IPS-15b (cell line): ENCODE results near the gene FITM2.
"Not testable (repeated sequence)": the region's sequence is repeated elsewhere in the genome, so short reads cannot be mapped to it uniquely, and the experiment has no call there.

Experiments
- H3K27me3 ChIP-seq: one replicate; pipeline ENCODE4 v1.6.1; 2013; ENCODE audit warnings: low read length; ENCODE audit not compliant: control insufficient read depth, insufficient read depth
- H3K36me3 ChIP-seq: one replicate; pipeline ENCODE4 v1.6.1; 2013; ENCODE audit warnings: low read length; ENCODE audit not compliant: control insufficient read depth, insufficient read depth
- H3K4me1 ChIP-seq: one replicate; pipeline ENCODE4 v1.6.1; 2013; ENCODE audit warnings: mild to moderate bottlenecking, low read length; ENCODE audit not compliant: control insufficient read depth, insufficient read depth
- H3K4me3 ChIP-seq: one replicate; pipeline ENCODE4 v1.5.1; 2013; ENCODE audit warnings: low read depth, low read length
- H3K9ac ChIP-seq: one replicate; pipeline ENCODE4 v1.6.1; 2013; ENCODE audit warnings: low read depth, mild to moderate bottlenecking, low read length
- H3K9me3 ChIP-seq: one replicate; pipeline ENCODE4 v1.6.1; 2013; ENCODE audit warnings: mild to moderate bottlenecking, low read length; ENCODE audit not compliant: control insufficient read depth, insufficient read depth

The FITM2 gene

DNA sequence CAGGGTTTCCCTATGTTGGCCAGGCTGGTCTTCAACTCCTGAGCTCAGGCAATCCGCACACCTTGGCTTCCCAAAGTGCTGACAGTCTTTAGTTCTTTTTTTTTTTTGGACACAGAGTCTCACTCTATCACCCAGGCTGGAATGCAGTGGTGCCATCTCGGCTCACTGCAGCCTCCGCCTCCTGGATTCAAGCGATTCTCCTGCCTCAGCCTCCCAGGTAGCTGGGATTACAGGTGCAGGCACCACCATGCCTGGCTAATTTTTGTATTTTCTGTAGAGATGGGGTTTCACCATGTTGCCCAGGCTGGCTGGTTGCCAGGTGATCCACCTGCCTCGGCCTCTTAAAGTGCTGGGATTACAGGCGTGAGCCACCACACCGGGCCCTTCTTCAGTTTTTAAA, 16.7 kb upstream of the FITM2 start:
- H3K36me3 ChIP-seq, H3K27me3 ChIP-seq, H3K9me3 ChIP-seq, H3K4me3 ChIP-seq, H3K9ac ChIP-seq, H3K4me1 ChIP-seq: not testable (repeated sequence)

DNA sequence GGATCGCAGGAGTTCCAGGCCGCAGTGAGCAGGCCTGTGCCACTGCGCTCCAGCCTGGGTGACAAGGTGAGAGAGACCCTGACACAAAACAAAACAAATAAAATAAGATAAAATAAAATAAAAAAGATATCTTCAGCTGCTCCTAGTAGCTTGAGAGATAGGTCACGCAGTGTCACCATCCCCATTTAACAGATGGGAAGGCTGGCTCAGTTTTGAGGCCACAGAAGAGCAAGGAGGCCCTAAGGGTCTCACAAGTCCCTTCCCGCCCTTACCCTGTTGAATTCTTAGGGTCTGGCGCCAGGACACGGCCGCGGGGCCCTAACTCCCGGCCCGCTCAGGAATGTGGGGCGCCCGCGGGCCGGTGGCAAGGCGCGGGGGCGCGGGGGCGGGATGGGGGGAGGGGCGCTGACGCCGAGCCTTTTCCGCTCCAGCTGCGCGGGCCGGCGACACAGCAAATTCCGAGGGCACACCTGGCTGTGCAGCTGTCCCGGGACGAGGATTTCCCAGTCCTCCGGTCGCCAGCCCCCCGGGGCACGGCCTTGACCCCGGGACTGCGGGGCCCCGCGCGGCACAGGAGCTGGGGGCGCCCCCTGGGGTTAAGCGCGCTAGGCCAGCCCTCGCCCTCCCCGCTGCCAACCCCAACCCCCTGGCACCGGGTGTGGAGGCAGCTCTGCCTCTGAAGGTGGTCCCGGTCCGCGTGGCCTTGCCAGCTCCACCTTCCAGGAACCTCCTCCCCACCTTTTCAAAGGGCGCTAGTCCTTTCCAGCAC, 15.6 kb upstream of the FITM2 start:
- Histone ChIP-seq H3K4me3 (peak overlapping the region; percentile 22), H3K4me1 (peaks cover 4% of the 10 kb centered on the region), H3K9ac (no peak overlapping the region), H3K27me3 (peaks cover 2% of the 10 kb centered on the region), H3K9me3 (no peaks in the 10 kb centered on the region), H3K36me3 (no peaks in the 10 kb centered on the region)

DNA sequence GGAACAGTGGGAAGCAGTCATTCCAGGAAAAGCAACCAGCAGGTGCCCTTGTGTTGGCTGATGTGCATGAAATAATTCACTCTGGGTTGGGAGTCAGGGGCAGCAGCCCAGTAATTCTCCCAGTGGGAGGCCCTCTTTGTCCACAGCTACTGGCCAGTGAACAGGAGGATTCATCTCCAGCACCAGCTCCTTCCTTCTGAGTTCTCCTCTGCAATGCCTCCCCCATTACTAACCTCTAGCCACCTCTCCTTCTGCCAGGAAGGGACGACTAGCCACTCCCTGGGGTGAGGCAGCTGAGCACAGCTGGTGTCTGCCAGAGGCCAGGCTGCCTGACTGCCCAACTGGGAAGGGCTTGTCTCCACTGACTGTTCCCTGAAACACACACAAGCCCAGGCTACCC, 13.3 kb upstream of the FITM2 start:
- H3K9ac ChIP-seq: no peak overlapping the region
- H3K4me1 ChIP-seq: peaks cover 4% of the 10 kb centered on the region
- no peaks in the 10 kb centered on the region for H3K36me3 ChIP-seq

DNA sequence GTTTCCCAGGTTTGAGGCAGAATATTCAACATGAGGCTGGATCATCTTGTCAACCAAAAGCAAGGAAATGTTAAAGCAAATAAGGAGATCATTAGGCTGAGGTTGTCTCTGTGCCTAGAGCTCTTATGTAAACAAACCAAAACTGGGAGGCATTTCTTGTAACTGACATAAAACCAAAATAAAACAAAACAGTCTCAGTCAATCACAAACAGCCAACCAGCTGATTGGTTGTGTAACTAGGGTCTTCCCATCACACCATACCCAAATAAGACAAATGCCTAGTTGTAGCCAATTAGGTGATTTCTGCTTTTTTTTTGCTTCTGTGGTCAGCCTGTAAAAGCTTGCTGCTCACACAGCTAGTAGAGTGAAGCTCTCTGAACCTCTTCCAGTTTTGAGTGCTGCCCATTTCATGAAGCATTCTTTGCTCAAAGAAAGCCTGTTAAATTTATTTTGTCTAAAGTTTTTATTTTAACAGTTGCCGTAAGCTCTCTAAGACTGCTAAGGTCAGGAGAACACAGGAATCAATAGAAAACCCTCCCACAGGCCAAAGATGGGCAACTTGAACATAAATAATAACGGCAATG, 8.9 kb upstream of the FITM2 start:
- no peaks in the 10 kb centered on the region for H3K9me3 ChIP-seq
- H3K36me3 ChIP-seq: no peaks in the 10 kb centered on the region
- H3K4me3 ChIP-seq: no peak overlapping the region
- H3K9ac ChIP-seq: no peak overlapping the region
- H3K4me1 ChIP-seq: peaks cover 4% of the 10 kb centered on the region
- H3K27me3 ChIP-seq: no peaks in the 10 kb centered on the region

More for the DNA sequence above, 13.3 kb upstream of the FITM2 start:
- H3K9me3 ChIP-seq: no peaks in the 10 kb centered on the region
- H3K27me3 ChIP-seq: peaks cover 2% of the 10 kb centered on the region
- H3K4me3 ChIP-seq: no peak overlapping the region

DNA sequence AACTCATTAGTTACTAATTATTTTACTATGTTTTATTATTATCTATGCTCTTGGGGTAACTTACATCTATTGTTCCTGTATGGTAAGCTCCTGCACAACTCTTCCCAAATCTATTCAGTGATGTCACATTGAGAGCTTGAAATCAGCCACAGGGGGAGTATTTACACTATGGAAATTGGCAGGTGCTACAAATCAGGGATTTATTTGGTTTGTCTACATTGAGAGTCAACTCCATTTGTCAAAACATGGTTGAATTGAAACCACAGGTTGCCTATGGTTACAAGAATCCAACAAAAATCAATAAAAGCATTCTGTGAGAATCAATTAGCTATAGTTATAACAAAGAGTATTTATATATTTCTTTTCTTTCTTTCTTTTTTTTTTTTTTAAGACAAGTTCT, 3.9 kb upstream of the FITM2 start:
- H3K4me3 ChIP-seq: no peak overlapping the region
- no peak overlapping the region for H3K9ac ChIP-seq
- H3K27me3 ChIP-seq: peaks cover 17% of the 10 kb centered on the region
- no peaks in the 10 kb centered on the region for H3K4me1 ChIP-seq
- H3K9me3 ChIP-seq: no peaks in the 10 kb centered on the region
- no peaks in the 10 kb centered on the region for H3K36me3 ChIP-seq

DNA sequence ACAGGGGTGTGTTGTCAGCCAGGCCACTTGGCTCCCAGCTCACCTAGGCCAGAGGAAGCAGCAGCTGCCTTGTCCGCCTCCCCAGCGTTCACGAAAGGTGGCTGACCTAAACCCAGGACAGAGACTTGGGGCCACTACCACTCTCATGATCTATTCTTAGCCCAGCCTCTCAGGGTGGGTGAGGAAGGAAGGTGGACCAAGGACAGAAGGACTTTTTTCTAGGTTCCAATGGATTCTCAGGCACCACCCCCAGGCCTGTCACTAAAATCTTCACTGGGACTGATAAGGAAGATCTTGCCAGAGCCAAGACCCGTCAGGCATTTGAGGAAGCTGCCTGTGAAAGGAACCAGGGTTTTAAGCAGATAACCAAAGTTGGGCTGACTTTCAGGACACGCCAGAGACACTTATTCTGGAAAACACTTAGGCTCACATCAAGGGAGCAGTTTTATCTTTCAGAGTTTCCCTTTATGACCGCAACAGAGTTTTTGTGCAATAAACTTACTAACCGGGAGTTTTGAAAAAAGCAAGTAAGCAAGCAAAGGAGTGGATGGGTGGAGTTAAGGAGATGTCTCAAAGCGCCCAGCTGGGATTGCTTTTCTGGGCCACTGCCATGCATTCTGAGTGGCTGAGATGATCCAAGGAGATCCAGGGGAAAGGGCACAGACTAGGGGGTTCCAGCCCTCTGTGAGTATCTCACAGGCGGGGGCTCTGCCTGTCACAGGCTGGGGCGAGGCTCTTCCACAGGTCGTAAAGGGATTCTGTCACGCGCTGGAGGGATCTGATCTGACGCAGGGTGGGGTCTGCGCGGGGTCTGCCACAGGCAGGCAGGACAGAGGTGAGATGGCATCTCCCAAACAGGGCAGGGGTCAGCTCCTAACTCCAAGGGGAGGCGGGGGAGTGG, 989 bp downstream of the FITM2 start:
- Histone ChIP-seq H3K27me3 (peaks cover 17% of the 10 kb centered on the region), H3K4me3 (peak overlapping the region; percentile 84), H3K9ac (peak overlapping the region; percentile 73), H3K4me1 (no peaks in the 10 kb centered on the region), H3K9me3 (no peaks in the 10 kb centered on the region), H3K36me3 (no peaks in the 10 kb centered on the region)

DNA sequence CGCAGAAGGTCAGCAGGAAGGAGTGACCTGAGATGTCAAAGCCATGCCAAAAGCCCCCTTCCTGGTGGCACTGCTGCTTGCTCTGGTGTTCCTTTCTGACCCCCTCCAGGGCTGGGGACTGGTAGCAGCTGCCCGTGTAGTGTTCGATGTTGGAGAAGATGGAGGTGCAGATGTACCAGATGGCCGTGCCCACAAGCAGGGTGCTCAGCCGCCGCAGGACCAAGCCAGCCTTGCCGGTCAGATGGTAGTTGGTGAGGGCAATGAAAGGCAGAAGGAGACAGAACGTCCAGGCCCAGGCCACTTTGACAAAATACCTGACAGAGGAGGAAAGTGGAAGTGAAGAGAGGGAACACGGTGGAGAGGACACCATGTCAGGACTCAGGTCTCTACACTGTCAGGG, 4.1 kb downstream of the FITM2 start:
- Histone ChIP-seq H3K9ac (no peak overlapping the region), H3K27me3 (peaks cover 12% of the 10 kb centered on the region), H3K9me3 (no peaks in the 10 kb centered on the region), H3K36me3 (no peaks in the 10 kb centered on the region), H3K4me3 (no peak overlapping the region), H3K4me1 (no peaks in the 10 kb centered on the region)

DNA sequence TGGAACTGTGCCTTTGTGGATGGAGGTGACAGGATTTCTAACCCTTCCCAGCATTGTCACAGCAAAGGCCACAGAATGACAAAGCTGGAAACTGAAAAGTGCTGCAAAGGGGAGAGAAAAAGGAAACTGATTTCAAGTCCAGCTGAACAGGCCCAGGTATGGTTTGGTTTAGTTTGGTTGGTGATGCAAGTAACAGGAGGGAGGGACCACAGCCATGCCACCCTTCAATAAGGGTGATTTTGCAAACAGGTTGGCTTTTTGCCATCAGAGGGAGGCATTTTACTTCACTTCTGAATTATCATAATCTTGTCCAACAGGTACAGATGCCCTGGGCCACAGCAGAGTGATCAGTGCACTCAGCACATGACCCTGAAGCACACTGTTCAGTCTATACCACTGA, 6.6 kb downstream of the FITM2 start:
- Histone ChIP-seq H3K36me3 (no peaks in the 10 kb centered on the region), H3K9ac (no peak overlapping the region), H3K4me3 (no peak overlapping the region), H3K9me3 (no peaks in the 10 kb centered on the region), H3K4me1 (no peaks in the 10 kb centered on the region), H3K27me3 (no peaks in the 10 kb centered on the region)

DNA sequence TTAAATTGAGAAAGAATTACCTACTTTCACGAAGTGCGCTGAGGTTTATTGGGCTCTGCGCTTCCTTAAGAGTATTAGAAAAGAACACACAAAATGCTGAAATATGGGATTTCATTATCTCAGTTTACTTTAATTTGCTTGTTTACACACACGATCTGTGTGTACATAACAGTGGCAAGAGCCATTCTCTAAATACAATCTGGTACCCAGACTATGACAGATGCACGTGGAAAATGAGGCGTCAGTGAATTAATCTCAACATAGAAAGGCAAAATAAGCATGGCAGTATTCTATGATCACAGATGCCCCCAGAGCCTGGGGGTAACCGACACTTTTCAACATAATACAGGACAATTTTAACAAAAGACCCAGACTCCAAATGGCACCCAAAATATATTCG, 8.3 kb downstream of the FITM2 start:
- H3K27me3 ChIP-seq: no peaks in the 10 kb centered on the region
- no peak overlapping the region for H3K9ac ChIP-seq
- no peak overlapping the region for H3K4me3 ChIP-seq

DNA sequence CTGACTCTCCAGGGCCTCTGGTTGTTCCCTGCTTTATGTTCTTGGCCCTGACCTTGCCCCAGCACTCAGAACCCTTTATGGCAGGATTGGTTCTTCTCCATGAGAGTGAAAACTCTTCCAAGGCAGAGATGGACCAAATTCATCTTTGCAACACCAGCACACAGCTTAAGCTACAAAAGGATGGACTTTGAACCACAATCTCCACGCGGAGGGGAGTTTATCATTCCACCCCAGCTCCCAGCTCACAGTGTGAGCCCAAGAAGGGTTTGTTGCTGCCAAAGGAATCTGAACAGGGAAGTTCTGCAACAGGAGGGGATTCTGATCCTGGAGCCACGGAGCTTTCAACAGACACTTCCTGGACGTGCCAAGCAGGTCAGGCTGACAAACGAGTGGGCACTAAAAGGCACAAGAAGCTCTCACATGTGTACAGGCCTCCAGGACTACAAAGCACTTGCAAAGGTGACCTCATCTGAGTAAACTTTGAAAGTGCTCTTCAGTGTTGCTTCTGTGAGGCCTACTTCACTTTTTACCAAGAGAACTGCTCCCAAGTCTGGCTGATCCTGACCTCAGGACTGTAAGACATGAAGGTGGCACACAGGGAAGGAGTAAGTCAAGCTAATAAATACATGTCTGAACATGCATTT, 8.9 kb downstream of the FITM2 start:
- H3K4me1 ChIP-seq: no peaks in the 10 kb centered on the region
- no peaks in the 10 kb centered on the region for H3K36me3 ChIP-seq
- no peak overlapping the region for H3K4me3 ChIP-seq
- no peaks in the 10 kb centered on the region for H3K27me3 ChIP-seq
- H3K9me3 ChIP-seq: no peaks in the 10 kb centered on the region
- no peak overlapping the region for H3K9ac ChIP-seq

More for the DNA sequence above, 8.3 kb downstream of the FITM2 start:
- Histone ChIP-seq H3K36me3 (no peaks in the 10 kb centered on the region), H3K9me3 (no peaks in the 10 kb centered on the region), H3K4me1 (no peaks in the 10 kb centered on the region)

DNA sequence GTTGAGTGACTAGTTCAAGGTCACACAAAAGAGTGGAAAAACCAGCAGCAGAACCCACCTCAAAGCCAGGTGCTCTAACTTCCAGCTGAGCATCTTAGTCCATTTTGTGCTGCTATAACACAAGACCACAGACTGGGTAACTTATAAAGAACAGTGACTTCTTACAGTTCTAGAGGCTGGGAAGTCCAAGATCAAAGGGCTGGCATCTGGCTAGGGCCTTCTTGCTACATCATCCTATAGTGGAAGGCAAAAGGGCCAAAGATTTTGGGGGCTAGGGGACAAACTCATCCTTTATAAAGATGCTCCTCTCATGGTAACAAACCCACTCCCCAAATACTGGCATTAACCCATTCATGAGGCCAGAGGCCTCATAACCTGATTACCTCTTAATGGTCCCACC, 9.7 kb downstream of the FITM2 start:
- H3K36me3 ChIP-seq: no peaks in the 10 kb centered on the region
- no peak overlapping the region for H3K9ac ChIP-seq
- H3K4me1 ChIP-seq: no peaks in the 10 kb centered on the region
- H3K9me3 ChIP-seq: no peaks in the 10 kb centered on the region
- H3K4me3 ChIP-seq: no peak overlapping the region
- H3K27me3 ChIP-seq: no peaks in the 10 kb centered on the region
